Tibial nerve (tissue), 4 donors: Measurements from ENCODE around the gene GUCY1A1.

Experiments
- EP300 ChIP-seq, 2 donors: sonication (generic); formaldehyde crosslinking; IDR thresholded peaks; one replicate each; pipeline ENCODE4 v1.6.1; 2017; ENCODE audit warnings: antibody characterized with exemption in 2 of 2, mild to moderate bottlenecking in 1 of 2
- POLR2A ChIP-seq, 2 donors: fragments of 450-650 bp; IDR thresholded peaks; one replicate each; pipeline ENCODE4 v1.6.1; 2017; ENCODE audit warnings: antibody characterized with exemption in 2 of 2, mild to moderate bottlenecking in 2 of 2, moderate library complexity in 2 of 2
- TF ChIP-seq, protein P1 (sequence below), 5 experiments: fragments of 200-600 bp in 3 of 5; fragments of 450-650 bp in 2 of 5; sonication (generic) in 3 of 5; IDR thresholded peaks; one replicate each; pipeline ENCODE4 v1.5.1; 2016 to 2019; ENCODE audit warnings: antibody characterized with exemption in 5 of 5, mild to moderate bottlenecking in 3 of 5, moderate library complexity in 2 of 5

DNA sequence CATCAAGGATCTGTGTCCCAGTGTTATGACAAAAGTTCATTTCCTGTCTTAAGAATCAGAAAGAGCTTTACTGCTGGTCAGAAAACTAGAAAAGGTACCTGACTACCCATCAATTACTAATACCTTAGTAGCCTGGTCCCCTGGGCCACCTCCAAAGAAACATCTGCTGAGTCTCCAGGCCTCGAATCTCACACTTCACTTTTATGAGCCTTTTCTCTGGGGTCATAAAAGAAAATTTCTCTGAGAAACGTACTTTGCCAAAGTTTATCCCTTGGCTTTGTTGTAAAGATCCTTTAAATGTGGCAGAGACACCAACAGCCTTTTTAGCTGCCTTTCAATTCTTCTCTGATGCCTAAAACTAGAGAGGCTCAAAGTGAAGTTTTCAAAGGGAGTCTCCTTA lies 17.8 kb downstream of the GUCY1A1 start:
- TF ChIP-seq POLR2A (IDR thresholded peaks at IDR 0.05) (no peak), EP300 (IDR thresholded peaks at IDR 0.05) (no peak)
- TF ChIP-seq, protein P1, sequence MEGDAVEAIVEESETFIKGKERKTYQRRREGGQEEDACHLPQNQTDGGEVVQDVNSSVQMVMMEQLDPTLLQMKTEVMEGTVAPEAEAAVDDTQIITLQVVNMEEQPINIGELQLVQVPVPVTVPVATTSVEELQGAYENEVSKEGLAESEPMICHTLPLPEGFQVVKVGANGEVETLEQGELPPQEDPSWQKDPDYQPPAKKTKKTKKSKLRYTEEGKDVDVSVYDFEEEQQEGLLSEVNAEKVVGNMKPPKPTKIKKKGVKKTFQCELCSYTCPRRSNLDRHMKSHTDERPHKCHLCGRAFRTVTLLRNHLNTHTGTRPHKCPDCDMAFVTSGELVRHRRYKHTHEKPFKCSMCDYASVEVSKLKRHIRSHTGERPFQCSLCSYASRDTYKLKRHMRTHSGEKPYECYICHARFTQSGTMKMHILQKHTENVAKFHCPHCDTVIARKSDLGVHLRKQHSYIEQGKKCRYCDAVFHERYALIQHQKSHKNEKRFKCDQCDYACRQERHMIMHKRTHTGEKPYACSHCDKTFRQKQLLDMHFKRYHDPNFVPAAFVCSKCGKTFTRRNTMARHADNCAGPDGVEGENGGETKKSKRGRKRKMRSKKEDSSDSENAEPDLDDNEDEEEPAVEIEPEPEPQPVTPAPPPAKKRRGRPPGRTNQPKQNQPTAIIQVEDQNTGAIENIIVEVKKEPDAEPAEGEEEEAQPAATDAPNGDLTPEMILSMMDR (IDR thresholded peaks at IDR 0.05), result no peak
